Measurements from ENCODE around the gene KLHL12. TPM values are rescaled to one million over a fixed set of nuclear protein-coding genes. Genes with fewer than 3 reads are reported as not detected.

KLHL12 gene
- 36.9 TPM for polyA plus RNA-seq (2012; ENCODE audit: insufficient read depth, insufficient read length)

DNA sequence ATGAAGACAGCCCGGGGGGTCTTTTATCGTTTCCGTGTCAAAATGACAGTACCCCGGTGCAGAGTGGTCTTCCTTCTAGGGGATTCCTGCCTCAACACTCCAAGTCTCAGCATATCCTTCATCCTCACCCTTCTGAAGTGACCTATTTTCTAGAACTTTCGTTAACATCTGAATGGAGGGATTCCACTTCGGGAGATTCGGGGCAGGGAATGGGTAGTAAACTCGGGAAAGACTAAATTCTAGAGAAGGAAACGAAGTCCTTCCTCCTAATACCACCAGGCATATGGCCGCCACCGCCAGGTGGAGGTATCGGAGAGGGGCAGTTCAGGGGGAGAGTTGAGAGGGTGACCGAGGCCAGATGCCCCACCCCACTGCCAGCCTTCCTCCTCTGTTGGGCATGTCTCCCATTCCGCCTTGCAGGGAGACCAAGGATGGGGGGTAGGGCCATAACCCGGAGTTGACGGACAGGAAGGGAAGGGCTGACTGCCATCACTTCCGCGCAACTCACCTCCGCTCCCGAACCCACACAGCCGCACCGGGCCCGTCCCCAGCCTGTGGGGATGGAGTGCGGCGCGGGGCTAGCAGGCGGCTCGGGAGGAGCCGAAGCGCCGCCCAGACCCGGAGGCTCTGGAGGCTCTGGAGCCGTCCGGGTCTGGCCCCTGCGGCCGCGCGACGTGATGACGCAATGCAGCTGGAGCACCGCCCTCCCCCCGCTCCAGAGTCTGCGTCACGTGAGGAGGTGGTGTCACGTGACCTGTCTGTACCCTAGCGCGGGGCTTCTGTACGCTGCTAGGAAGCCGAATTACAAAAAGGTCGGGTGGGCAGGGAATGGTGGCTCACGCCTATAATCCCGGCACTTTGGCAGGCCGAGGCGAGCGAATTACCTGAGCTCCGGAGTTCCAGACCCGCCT, at the start of gene KLHL12:
TSS of gene KLHL12 (minus strand) at position 654 of the 911 bp plus-strand sequence. CDS start 2,072 bp downstream, outside the sequence.
- peak; percentile 92 for DNase-seq (ENCODE audit: low read depth, low spot score)
- peak within 1 kb of the TSS; percentile 100 for H3K4me3 ChIP-seq (ENCODE audit: low read length)

- DNase-seq (ENCODE audit: low read depth, low spot score), result no peak
- H3K4me3 ChIP-seq (ENCODE audit: low read length), result no peak overlapping the region
Measured at GRCh38 chr1:202976633-202977032, 49.6 kb upstream of the KLHL12 start.

- no peak for DNase-seq (ENCODE audit: low read depth, low spot score)
Measured at GRCh38 chr1:202974856-202975255, 47.8 kb upstream of the KLHL12 start.

GRCh38 chr1:202972046-202972445, 45.0 kb upstream of the KLHL12 start:
- no peak for DNase-seq (ENCODE audit: low read depth, low spot score)
- no peak overlapping the region for H3K4me3 ChIP-seq (ENCODE audit: low read length)

More at GRCh38 chr1:202974856-202975255, 47.8 kb upstream of the KLHL12 start:
- H3K4me3 ChIP-seq (ENCODE audit: low read length), result no peak overlapping the region

DNA sequence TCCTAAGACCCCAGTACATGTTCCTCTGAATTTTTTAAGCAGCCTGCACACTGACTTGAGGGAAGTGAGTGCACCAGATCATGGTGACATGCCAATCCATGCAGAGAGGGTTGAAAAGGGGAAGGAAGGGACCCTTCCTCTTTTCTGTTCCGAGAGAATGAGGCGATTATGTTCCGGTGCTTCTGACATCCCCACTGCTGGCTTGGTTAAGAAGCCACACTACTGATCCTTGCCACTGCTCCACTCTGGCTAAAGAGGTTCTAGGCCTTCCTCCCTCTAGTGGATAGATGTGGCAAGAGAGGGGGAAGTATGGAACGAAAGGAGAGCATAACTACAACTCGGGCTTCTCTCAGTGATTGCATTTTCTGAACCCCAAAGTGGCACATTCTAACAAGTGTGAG, 41.9 kb upstream of the KLHL12 start:
- H3K4me3 ChIP-seq (ENCODE audit: low read length), result no peak overlapping the region
- peak; percentile 83 for DNase-seq (ENCODE audit: low read depth, low spot score)

DNA sequence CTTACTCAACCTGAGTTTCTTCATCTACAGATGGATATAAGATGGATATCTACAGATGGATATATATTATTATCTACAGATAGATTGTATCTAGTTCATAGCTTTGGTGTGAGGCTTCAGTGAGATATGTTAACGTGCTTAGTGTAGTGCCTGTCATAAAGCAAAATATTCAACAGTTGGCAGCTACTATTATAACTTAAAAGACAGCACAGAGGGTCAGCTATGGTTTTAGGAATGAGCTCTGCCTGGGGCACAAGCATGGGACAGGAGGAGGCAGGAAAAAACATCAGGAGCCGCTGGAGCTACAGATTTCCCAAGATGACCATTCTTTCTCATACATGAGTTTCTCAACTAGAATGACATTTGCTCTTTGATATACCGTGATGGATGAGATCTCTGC, 41.3 kb upstream of the KLHL12 start:
- peak overlapping the region; percentile 68 for H3K4me3 ChIP-seq (ENCODE audit: low read length)
- DNase-seq (ENCODE audit: low read depth, low spot score), result no peak

GRCh38 chr1:202967684-202968281, 40.7 kb upstream of the KLHL12 start:
- peak overlapping the region; percentile 68 for H3K4me3 ChIP-seq (ENCODE audit: low read length)
- DNase-seq (ENCODE audit: low read depth, low spot score), result peak; percentile 64

- no peak for DNase-seq (ENCODE audit: low read depth, low spot score)
- H3K4me3 ChIP-seq (ENCODE audit: low read length), result peak overlapping the region; percentile 87
Measured at GRCh38 chr1:202966006-202966898, 39.2 kb upstream of the KLHL12 start.

DNA sequence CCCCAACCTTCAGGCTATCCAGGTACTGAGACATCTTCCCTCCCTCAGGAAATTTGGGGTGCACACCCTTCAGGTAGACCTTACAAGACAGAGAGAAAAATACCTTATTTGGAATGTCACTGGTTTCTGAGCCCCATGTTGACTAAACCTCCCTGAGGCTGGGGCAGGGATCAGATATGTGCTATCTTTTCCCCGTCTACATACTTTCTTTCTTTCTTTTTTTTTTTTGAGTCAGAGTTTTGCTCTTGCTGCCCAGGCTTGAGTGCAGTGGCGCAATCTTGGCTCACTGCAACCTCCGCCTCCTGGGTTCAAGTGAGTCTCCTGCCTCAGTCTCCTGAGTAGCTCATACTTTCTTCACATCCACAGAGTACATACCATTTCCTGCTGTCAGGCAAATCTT, 38.4 kb upstream of the KLHL12 start:
- H3K4me3 ChIP-seq (ENCODE audit: low read length), result no peak overlapping the region
- no peak for DNase-seq (ENCODE audit: low read depth, low spot score)

DNA sequence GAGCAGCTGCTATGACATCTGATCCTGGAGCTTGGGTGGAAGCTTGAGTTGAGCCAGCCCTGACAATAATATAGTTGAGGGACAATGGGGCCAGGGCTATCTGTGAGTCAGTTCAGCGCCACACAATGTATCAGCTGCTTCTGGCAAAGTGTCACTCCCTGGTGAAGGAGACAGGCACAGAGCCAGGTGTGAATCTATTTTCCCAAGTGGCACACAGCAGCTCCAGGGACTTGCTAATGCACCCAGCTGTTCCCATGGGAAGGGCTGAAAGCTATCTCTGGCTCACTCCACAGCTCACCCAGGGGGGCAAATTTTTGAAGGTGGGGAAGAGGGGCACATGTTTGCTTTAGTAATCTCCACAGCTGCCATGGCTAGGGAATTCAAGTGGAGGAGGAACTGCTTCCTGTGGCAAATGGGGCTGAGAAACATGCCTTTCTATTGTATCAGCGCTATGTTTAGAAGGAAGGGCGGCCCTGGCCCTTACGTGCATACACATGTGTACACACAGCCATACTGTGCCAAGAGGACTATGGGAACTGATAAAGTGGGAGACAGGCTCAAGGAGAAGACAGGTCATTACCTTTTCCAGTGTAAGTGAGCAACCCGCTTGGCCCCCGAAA, 37.9 kb upstream of the KLHL12 start:
- DNase-seq (ENCODE audit: low read depth, low spot score), result no peak

GRCh38 chr1:202961220-202961880, 34.3 kb upstream of the KLHL12 start:
- H3K4me3 ChIP-seq (ENCODE audit: low read length), result no peak overlapping the region
- no peak for DNase-seq (ENCODE audit: low read depth, low spot score)

More for the DNA sequence above, 37.9 kb upstream of the KLHL12 start:
- H3K4me3 ChIP-seq (ENCODE audit: low read length), result no peak overlapping the region

DNA sequence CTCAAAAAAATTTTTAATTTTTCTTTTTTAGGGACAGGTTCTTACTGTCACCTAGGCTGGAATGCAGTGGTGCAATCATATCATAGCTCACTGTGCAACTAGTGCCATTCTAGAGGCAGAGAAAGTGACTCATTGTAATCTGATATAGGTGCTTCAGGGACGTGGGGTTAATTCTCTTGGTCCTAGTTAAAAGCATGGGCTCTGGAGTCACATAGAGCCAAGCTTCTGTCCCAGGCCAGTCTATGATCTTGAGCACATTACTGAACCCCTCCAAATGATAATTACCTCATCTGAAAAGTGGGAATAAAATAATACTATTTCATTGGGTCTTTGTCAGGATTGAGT, 32.2 kb upstream of the KLHL12 start:
- H3K4me3 ChIP-seq (ENCODE audit: low read length), result no peak overlapping the region
- no peak for DNase-seq (ENCODE audit: low read depth, low spot score)

- H3K4me3 ChIP-seq (ENCODE audit: low read length), result peak overlapping the region; percentile 55
- no peak for DNase-seq (ENCODE audit: low read depth, low spot score)
Measured at GRCh38 chr1:202958544-202959275, 31.7 kb upstream of the KLHL12 start.

GRCh38 chr1:202957733-202958543, 30.9 kb upstream of the KLHL12 start, which contains the start of gene ADIPOR1:
Gene ADIPOR1, minus strand, starts transcription at chr1:202958312. Its CDS starts 7,242 bp downstream, at chr1:202951070.
- peak; percentile 77 for DNase-seq (ENCODE audit: low read depth, low spot score)
- peak within 1 kb of the TSS; percentile 90 for H3K4me3 ChIP-seq (ENCODE audit: low read length)

DNA sequence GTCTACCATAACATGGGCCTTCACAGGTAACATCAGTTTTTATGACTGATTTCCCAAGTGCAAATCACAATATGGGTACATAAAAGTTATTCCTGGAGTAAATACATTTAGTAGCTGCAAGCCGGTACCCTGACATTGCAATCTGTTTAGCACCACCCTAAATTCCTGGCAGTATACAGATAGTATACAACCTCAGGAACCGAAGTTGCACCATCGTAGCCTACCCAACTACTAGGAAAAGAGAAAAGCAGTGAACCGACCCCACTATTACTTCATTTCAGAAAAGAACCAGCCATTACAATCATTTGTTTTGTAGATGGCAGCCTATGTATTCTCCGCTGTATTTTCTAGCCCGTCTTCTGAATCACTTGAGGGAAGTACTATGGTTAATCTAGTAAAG, 29.9 kb upstream of the KLHL12 start:
- peak overlapping the region; percentile 90 for H3K4me3 ChIP-seq (ENCODE audit: low read length)
- no peak for DNase-seq (ENCODE audit: low read depth, low spot score)

DNA sequence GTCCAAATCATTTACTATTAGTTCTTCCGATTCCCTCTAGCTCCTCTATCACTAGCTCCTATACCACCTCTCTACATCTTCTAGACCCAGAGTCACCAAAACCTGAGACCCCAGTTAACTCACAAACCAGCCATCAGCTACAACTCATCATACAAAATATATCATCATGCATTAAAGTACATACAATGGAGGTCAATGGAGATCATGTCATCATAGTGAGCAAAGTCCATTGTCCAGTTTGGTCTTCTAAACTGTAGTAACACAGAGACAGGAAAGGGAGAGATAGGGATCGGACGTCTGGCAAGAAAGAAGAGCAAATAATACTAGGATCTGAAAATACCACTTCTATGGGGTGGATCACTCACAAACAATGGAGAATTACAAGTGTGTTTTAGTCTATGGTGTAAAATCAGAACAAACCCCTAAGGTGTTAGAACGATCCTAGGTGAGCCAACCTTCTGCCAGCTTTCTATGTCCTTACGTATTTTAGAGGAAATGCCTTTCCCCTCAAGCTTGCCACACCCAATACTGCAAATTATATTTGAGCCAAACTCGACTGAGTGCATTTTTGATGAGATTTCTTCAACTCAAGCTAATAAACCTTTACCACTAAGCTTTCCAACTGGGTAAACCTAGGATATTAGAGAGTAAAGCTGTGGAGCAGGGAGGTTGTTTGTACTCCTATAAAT, 27.2 kb upstream of the KLHL12 start:
- DNase-seq (ENCODE audit: low read depth, low spot score), result no peak
- H3K4me3 ChIP-seq (ENCODE audit: low read length), result no peak overlapping the region

Measured in Jurkat, Clone E6-1 (cell line).